IgD-negative memory B cell (primary cell): ENCODE measurements around the gene MYL6. TPM values are rescaled to one million over a fixed set of nuclear protein-coding genes. Genes with fewer than 3 reads are reported as not detected.
"Not testable (repeated sequence)": the region's sequence is repeated elsewhere in the genome, so short reads cannot be mapped to it uniquely, and the experiment has no call there.

Experiments used
- H3K27ac Mint-ChIP-seq, 3 donors: one replicate each; pipeline ENCODE4 v1.8.0; 2020 to 2022; ENCODE audit warnings: mild to moderate bottlenecking in 3 of 3, mixed read lengths in 3 of 3, moderate library complexity in 1 of 3
- H3K27me3 Mint-ChIP-seq: one replicate; pipeline ENCODE4 v1.8.0; 2021; ENCODE audit warnings: mixed read lengths
- H3K36me3 Mint-ChIP-seq: one replicate; pipeline ENCODE4 v1.8.0; 2020; ENCODE audit warnings: mild to moderate bottlenecking, mixed read lengths
- H3K4me1 Mint-ChIP-seq, 3 donors: one replicate each; pipeline ENCODE4 v1.8.0; 2020 to 2022; ENCODE audit warnings: mixed read lengths in 3 of 3, mild to moderate bottlenecking in 1 of 3
- H3K4me3 Mint-ChIP-seq, 4 donors: one replicate each; pipeline ENCODE4 v1.8.0; 2020 to 2022; ENCODE audit warnings: mild to moderate bottlenecking in 4 of 4, mixed read lengths in 4 of 4, moderate library complexity in 3 of 4
- H3K9me3 Mint-ChIP-seq, 3 donors: one replicate each; pipeline ENCODE4 v1.8.0; 2020 to 2021; ENCODE audit warnings: mixed read lengths in 3 of 3, mild to moderate bottlenecking in 1 of 3
- polyA plus RNA-seq: library from polyadenylated mRNA; unstranded; fragments of 300-500 nt; fragmentation: Illumina TruSeq; gene quantifications from one replicate; pipeline ENCODE4 v1.2.3, GENCODE V29; 2021

MYL6 gene
- polyA plus RNA-seq, 1 donor from 2014 or later, result 1,656 TPM

GRCh38 chr12:56145217-56145616 lies 12.9 kb upstream of the MYL6 start:
- Mint-ChIP-seq H3K4me3 (peak overlapping the region in 1 of 4 donors; percentile 55), H3K36me3 (peaks cover 7% of the 10 kb centered on the region), H3K4me1 (peaks cover 0 to 10% (median 7%) of the 10 kb centered on the region in 3 donors), H3K27me3 (no peaks in the 10 kb centered on the region), H3K27ac (no peak overlapping the region), H3K9me3 (no peaks in the 10 kb centered on the region)

DNA sequence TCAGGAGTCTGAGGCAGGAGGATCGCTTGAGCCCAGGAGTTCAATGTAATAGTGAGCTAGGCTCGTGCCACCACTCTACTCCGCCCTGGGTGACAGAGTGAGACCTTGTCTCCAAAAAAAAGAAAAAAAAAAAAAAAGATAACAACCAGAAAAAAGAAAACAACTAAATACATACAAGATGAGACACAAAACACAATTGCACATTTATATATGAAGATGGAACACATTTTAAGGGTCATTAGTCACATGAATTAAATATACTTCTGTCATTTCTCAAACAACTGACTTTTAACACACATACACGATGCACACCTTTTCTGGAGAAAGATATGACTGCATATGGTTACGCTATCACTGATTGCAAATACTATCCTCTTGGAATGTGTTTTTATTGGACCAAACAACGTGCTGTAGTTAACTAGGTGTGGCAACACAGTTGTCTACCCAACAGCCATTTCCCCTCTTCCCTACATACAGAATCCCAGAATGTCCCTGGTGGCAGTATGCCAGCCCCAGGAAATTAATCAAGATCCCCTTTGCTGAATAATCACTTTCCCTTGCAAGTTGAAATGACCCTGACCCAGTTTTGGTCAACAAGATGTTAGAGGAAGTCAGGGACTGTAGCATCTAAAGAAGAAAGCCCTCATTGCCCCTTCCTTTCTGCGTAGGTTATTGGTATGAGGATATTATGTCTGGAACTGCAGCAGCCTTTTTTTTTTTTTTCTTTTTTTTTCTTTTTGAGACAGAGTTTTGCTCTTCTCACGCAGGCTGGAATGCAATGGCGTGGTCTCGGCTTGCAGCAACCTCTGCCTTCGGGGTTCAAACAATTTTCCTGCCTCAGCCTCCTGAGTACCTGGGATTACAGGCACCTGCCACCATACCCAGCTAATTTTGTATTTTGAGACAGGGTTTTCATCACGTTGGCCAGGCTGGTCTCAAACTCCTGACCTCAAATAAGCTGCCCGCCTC lies 11.4 kb upstream of the MYL6 start:
- Mint-ChIP-seq H3K27me3 (no peaks in the 10 kb centered on the region), H3K36me3 (peaks cover 7% of the 10 kb centered on the region), H3K9me3 (no peaks in the 10 kb centered on the region), H3K27ac (no peak overlapping the region), H3K4me1 (peaks cover 7 to 19% (median 12%) of the 10 kb centered on the region in 3 donors), H3K4me3 (peak overlapping the region in 1 of 4 donors; percentile 55)

DNA sequence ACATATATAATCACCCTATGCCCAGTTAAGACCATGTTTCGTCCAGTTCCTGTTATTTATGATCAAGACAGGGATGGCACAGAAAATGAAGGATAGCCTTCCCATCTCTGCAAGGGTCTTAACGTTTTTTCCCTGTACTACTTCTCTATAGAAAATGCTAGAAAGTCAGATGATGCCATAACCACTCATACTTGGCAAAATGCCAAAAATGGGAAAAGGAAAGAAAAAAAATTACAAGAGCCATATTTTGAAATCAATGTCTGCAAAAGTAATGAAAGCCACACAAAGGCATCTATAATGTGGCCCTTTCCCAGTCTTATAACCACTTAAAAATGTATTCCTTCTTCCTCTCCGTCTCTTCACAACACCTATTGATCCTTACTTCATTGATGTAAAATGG lies 7.6 kb upstream of the MYL6 start:
- peak overlapping the region; percentile 67 to 87 (median 86) for H3K27ac Mint-ChIP-seq
- no peaks in the 10 kb centered on the region for H3K36me3 Mint-ChIP-seq
- no peaks in the 10 kb centered on the region for H3K27me3 Mint-ChIP-seq
- no peaks in the 10 kb centered on the region for H3K9me3 Mint-ChIP-seq
- H3K4me1 Mint-ChIP-seq, result peaks cover 9 to 25% (median 14%) of the 10 kb centered on the region in 3 donors
- H3K4me3 Mint-ChIP-seq, result peak overlapping the region in 2 of 4 donors; percentile 41 to 87

GRCh38 chr12:56151672-56152131 lies 6.5 kb upstream of the MYL6 start:
- Mint-ChIP-seq H3K9me3 (no peaks in the 10 kb centered on the region), H3K36me3 (no peaks in the 10 kb centered on the region), H3K4me1 (peaks cover 9 to 26% (median 14%) of the 10 kb centered on the region in 3 donors), H3K27me3 (no peaks in the 10 kb centered on the region), H3K4me3 (peak overlapping the region; percentile 87 to 97 (median 94)), H3K27ac (peak overlapping the region; percentile 87 to 96 (median 91))

DNA sequence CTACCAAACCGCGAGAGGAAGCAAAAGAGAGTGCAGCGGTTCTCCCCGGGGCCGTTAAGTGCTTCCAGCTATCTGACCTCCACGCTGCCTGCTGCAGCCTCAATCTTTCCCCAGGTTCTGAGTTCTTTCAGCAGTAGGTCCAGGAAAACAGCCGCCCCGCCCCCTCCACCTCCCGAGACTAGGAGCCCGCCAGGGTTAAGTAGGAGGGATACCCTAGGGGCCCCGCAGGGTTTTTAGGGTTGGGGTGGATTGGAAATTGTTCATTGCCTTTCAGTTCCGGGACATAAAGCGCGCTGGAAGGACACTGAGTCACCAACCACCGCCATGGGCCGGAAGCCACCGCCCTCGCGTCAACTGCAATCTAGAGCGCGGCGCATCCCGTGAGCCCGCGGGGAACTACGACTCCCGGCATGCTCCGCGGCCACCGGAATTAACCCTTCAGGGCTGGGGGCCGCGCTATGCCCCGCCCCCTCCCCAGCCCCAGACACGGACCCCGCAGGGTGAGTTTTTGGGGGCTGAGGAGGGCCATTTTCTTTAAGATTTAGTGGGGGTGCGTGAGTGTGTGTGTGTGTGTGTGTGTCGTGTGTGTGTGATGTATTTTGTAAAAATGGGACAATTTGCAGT lies 5.9 kb upstream of the MYL6 start, which contains the start of gene MYL6B:
Gene MYL6B (plus strand): TSS at position 456 of the 624 bp plus-strand sequence. CDS start 1,332 bp downstream, outside the sequence.
- Mint-ChIP-seq H3K27me3 (no peaks in the 10 kb centered on the region), H3K4me3 (peak within 1 kb of the TSS; percentile 87 to 97 (median 94)), H3K27ac (peak within 1 kb of the TSS; percentile 87 to 96 (median 91)), H3K4me1 (peaks cover 9 to 26% (median 12%) of the 10 kb centered on the region in 3 donors), H3K9me3 (no peaks in the 10 kb centered on the region), H3K36me3 (no peaks in the 10 kb centered on the region)

DNA sequence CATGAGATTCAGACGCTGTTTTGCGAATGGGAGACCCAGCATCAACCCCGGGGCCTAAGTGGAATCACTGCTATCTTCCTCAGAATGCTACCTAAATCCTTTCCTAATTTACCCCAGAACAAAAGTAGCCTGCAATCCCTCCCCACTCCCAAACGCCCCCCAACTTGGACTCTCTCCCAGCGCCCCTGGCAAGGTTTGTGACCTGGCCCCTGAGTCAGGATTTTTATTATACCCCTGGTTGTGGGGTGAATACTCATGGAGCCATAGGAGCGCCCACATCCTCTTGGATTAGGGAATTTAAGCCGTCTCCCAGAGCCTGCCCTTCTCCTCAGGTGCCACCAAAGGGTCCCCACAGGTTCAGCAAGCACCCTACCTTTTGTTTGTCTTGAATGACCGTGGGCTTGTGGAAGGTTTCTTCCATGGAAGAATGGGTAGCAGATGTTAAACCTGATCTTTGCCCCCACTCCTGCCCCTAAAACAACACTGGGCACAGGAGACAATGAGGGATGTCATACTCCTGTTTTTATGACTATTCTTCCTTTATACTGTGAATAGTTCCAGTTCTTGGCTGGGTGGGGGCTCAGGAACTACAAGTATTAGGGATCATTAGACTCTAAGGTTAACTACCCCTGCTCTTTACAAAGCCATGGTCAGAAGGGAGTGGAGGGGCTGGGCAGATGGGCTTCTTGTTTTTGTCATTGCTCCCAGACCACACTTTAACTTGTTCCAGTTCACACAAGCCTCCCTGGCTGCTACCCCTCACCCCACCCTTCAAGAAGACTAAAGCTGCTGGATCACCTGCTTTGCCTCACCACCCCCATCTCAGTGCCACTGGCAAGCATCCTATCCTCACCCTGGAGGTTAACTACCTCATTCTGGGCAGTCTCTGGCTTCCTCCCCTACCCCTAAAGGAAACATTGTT lies 5.1 kb upstream of the MYL6 start:
- H3K27me3 Mint-ChIP-seq, result no peaks in the 10 kb centered on the region
- H3K27ac Mint-ChIP-seq, result peak overlapping the region in 2 of 3 donors; percentile 87 to 91
- H3K4me1 Mint-ChIP-seq, result peaks cover 9 to 28% (median 15%) of the 10 kb centered on the region in 3 donors
- H3K9me3 Mint-ChIP-seq, result no peaks in the 10 kb centered on the region
- no peaks in the 10 kb centered on the region for H3K36me3 Mint-ChIP-seq
- peak overlapping the region; percentile 87 to 97 (median 94) for H3K4me3 Mint-ChIP-seq

GRCh38 chr12:56153678-56154065 lies 4.5 kb upstream of the MYL6 start:
- Mint-ChIP-seq H3K27me3 (no peaks in the 10 kb centered on the region), H3K27ac (peak overlapping the region in 1 of 3 donors; percentile 12), H3K9me3 (no peaks in the 10 kb centered on the region), H3K36me3 (no peaks in the 10 kb centered on the region), H3K4me1 (peaks cover 9 to 29% (median 15%) of the 10 kb centered on the region in 3 donors), H3K4me3 (peak overlapping the region in 3 of 4 donors; percentile 30 to 97 (median 87))

DNA sequence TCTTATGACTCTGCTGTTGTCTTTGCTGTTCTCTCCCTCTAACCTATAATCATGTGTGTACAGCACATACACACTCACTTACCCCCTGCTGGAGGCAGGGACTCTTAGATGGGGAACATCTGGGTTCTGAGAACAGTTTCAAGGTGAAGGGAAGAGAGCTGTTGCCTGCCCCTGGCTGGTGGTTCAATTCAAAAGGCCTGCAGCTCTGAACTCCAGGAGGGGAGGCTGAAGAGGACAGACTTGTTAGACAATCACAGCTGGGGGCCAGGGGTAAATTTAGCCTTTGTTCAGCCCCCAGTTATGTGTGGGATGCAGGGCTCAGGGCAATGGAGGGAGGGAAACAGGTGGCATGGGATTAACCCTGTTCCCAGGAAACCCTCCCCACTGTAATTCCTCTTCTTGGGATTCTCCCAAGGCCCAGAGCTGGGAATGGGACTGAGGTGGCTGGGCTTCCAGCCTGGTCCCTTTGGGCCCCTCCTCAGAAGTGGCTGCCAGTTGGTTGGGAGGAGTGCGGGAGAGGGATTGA lies 3.9 kb upstream of the MYL6 start:
- Mint-ChIP-seq H3K36me3 (no peaks in the 10 kb centered on the region), H3K9me3 (no peaks in the 10 kb centered on the region), H3K4me1 (peaks cover 14 to 33% (median 20%) of the 10 kb centered on the region in 3 donors), H3K27ac (peak overlapping the region in 2 of 3 donors; percentile 73 to 83), H3K27me3 (no peaks in the 10 kb centered on the region), H3K4me3 (peak overlapping the region in 2 of 4 donors; percentile 10 to 79)

DNA sequence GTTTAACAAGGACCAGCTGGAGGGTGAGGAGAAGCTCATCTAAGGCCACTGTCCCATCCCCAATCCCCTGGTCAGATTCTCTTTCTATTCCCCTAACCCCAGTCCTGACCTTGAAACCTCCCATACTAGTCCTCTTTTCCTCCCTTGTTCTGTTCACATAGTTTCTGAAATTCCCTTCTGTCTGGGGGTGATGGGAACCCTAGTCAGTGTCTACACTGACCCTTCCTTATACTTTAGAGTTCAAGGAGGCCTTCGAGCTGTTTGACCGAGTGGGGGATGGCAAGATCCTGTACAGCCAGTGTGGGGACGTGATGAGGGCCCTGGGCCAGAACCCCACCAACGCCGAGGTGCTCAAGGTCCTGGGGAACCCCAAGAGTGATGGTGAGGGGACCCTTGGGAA lies 3.3 kb upstream of the MYL6 start:
- H3K27ac Mint-ChIP-seq, result peak overlapping the region in 2 of 3 donors; percentile 73 to 83
- H3K4me1 Mint-ChIP-seq, result peaks cover 14 to 37% (median 25%) of the 10 kb centered on the region in 3 donors
- no peaks in the 10 kb centered on the region for H3K27me3 Mint-ChIP-seq
- no peaks in the 10 kb centered on the region for H3K9me3 Mint-ChIP-seq
- peak overlapping the region in 1 of 4 donors; percentile 79 for H3K4me3 Mint-ChIP-seq
- H3K36me3 Mint-ChIP-seq, result no peaks in the 10 kb centered on the region

- Mint-ChIP-seq H3K9me3 (no peaks in the 10 kb centered on the region), H3K27ac (peak overlapping the region in 2 of 3 donors; percentile 53 to 73), H3K36me3 (peaks cover 2% of the 10 kb centered on the region), H3K27me3 (no peaks in the 10 kb centered on the region), H3K4me1 (peaks cover 19 to 42% (median 31%) of the 10 kb centered on the region in 3 donors), H3K4me3 (peak overlapping the region; percentile 52 to 79 (median 64))
These were observed 2.8 kb upstream of the MYL6 start for GRCh38 chr12:56155256-56155845.

DNA sequence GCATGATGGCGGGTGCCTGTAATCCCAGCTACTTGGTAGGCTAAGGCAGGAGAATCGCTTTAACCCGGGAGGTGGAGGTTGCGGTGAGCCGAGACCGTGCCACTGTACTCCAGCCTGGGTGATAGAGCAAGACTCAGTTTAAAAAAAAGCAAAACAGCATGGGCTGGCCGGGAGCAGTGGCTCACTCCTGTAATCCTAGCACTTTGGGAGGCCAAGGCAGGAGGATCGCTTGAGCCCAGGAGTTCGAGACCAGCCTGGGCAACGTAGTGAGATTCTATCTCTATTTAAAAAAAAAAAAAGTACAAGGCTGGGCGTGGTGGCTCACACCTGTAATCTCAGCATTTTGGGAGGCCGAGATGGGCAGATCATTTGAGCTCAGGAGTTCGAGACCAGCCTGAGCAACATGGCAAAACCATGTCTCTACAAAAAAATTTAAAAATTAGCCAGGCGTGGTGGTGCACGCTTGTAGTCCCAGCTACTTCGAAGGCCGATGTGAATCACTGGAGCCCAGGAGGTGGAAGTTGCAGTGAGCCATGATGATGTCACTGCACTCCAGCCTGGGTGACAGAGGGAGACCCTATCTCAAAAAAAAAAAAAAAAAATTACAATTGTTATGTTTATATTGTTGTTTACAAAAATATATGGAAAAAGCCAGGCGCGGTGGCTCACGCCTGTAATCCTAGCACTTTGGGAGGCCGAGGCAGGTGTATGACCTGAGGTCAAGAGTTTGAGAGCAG lies 1.5 kb upstream of the MYL6 start:
- H3K9me3 Mint-ChIP-seq, H3K27me3 Mint-ChIP-seq, H3K36me3 Mint-ChIP-seq: not testable (repeated sequence)
- peak overlapping the region; percentile 47 to 97 (median 64) for H3K27ac Mint-ChIP-seq
- peaks cover 23 to 41% (median 31%) of the 10 kb centered on the region in 3 donors for H3K4me1 Mint-ChIP-seq
- H3K4me3 Mint-ChIP-seq, result peak overlapping the region; percentile 79 to 100 (median 99)

DNA sequence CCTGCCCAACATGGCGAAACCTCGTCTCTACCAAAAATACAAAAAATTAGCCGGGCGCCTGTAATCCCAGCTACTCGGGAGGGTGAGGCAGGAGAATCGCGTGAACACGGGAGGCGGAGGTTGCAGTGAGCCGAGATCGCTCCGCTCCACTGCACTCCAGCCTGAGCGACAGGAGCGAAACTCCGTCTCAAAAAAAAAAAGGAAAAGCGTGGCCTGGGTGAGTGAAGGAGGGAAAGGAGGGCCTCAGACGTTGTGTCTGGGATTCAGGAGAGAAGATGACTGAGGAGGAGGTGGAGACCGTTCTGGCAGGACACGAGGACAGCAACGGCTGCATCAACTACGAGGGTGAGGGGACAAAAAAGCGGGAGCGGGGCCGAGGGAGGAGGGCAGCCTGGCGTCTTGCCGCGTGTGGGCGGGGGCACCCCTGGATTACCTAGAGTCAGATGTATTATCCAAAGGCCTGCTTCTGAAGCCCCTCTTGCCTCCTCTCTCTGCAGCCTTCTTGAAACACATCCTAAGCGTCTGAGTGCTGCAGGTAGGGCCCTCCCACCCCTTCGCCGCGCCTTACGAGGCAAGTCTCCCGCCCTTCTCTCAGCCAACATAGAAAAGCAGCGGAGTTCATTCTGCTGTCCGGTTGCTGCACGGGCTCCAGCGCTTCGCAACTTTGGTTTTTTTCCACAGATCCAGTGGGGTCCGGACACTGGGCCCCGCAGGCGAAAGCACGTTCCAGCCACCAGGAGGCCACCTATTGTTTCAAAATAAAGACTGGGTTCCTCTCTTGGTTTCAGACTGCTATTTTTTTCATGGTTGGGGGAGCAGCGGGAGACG lies 744 bp upstream of the MYL6 start:
- Mint-ChIP-seq H3K9me3 (no peaks in the 10 kb centered on the region), H3K27me3 (no peaks in the 10 kb centered on the region), H3K36me3 (peaks cover 4% of the 10 kb centered on the region), H3K27ac (peak overlapping the region; percentile 64 to 99 (median 97)), H3K4me3 (peak overlapping the region; percentile 79 to 100 (median 99)), H3K4me1 (peaks cover 18 to 35% (median 30%) of the 10 kb centered on the region in 3 donors)
